ENCODE measurements around the gene LZTFL1.

Gene LZTFL1, protein sequence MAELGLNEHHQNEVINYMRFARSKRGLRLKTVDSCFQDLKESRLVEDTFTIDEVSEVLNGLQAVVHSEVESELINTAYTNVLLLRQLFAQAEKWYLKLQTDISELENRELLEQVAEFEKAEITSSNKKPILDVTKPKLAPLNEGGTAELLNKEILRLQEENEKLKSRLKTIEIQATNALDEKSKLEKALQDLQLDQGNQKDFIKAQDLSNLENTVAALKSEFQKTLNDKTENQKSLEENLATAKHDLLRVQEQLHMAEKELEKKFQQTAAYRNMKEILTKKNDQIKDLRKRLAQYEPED

DNA sequence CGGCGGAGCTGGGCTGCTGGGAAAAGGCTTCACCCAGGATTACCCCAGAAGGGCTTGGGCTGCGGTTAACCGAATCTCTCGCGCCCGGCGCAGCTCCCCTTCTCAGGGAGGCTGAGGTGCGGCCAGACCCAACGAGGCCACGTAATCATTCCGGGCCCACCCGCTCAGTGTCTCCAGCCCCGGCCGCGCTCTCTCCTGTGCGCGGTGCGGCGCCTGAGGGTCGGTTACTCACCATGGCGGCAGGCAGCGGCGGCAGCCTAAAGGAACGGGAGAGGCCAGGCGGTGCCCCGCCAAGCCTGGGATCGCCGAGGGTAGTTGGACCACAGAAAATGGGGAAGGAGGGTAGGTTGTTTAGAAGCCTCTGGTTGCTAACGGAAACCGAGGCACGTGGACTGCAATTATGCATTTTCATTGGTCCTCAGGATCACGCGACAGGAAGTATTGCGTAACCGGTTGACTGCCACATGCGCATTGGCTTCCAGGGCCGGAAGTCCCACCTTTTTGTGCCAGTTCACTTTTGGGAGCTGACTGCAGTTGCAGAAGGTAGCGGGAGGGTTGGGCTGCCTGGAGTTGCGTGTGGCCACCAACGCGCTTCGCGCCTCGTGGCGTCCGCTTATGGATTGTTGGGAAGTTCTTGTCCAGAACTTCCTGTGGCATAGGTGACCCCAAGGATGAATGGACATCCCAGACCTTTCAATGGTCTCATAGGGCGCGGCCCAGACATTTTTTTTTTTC lies at the start of gene LZTFL1:
TSS of gene LZTFL1 (minus strand) at position 363 of the 735 bp plus-strand sequence. CDS start at position 235, 128 bp downstream.
- DNase-seq: peak; percentile 94

DNA sequence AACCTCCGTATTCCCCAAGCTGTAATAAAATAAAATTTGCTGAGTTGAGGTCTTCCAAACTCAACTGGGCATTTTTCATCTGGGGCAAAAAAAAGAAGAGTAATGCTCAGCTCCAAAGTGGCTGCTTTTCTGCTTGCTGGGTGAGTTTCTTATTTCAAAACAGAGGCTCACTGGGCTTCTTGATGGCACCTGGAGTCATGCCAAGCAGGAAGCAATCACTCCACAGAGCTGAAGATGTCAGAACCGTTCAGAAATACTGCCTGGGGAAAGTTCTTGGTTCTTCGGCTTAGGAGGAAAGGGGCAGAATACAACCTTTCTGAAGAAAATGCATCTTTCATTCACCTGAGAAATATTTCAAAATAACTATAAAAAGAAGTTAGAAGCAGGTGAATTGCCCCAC lies 48.5 kb upstream of the LZTFL1 start:
- DNase-seq: no peak

DNA sequence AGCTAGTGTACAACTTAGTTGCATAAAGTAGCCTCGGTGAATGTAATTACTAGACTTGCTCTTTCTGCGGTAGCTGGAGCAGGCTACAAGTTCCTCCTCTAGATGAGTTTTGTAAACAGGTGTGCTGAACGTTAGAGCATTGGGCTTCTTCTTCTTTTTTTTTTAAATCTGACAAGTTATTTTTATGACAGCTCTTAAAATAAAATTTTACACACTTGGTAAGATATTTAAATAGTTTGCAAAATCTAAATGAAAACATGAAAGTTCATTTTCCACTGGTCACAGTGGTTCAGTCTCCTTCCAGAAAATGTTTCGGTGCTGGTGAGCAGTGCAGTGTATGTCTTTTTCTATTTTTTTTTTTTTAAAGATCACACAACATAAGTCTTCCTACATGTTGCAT lies 47.4 kb upstream of the LZTFL1 start:
- no peak for DNase-seq

DNA sequence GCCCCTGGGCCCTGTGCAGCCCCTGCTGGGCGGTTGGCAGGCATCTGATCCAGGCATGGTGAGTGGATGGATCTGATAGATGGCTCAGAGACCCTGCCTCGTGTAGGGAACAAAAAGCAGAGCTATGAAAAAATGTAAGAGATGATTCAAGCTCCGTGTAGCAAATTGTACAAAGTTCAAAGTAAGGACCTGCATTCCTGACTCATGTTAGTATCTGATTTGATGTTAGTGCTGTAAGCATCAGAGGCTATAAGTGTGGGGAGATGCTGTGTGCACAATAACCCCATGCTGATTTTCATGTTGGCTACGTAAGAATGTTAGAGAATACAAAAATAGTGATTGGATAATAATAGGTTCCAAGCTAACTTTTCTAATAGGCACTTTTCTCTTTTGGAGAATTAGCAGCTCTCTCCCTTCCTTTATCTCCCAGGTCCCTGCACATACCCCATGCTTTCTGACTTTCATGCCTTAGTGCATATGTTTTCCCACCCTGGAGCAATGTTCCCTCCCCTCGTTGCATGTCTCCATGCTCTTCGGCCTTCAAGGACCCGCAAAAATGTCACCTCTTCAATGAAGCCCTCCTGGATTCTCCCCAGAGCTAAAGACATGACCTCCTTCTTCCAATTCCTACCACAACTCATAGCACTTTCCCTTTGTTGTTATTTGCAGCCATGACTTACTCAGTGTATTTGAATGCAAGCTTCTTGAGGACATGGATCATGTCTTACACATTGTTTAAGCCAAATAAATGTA lies 46.0 kb upstream of the LZTFL1 start:
- DNase-seq: no peak

DNA sequence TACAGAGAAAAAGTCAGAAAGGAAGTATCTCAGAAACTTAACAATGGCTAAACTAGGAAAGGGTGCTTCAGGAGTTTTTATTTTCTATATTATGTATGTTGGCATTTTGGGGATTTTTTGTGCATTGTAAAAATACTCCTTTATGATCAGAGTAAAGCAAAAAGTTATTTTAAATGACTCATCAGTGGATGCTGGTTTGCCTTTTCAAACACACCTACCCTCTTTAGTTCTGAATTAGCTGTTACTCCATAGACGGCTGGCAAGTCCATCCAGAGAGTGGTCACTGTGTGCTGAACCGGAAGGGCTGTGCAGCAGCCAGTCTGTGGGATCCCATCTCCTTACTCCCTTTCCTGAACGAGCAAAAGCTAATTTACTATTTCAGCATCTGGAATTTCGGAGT lies 45.4 kb upstream of the LZTFL1 start:
- no peak for DNase-seq

DNA sequence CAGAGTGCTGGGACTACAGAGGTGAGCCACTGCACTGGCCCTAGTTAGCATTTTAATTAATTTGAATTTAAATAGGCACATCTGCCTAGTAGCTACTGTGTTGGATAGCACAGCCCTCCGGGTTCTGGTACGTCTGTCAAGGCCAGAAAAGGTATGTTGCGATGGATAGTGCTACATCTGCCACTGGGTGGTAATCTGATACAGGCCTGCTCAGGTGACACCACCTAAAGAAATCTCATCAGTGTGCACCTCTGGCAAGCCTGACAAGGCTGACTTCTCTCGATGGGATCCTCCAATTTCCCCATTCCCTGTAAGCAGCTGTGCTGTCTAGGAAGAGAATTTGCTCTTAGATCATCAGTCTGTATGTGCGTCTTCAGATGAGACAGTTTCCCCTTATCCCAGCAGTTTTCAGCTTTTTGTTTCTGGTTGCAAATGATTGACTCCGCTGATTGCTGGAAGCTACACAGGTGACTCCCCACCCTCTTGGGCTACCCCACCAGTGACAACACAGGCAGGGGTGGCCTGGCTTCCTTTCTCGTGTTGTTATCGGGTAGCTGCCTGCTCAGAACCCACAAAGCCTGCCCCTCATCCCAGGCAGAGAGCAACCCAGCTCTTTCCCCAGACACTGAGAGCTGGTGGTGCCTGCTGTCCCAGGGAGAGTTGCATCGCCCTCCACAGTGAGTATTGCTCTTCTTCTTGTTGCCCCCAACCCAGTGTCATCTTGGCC lies 44.2 kb upstream of the LZTFL1 start, which contains the start of gene CCR9:
TSS of gene CCR9 (plus strand) at position 565 of the 727 bp plus-strand sequence. CDS start 8,391 bp downstream, outside the sequence.
- DNase-seq: no peak

DNA sequence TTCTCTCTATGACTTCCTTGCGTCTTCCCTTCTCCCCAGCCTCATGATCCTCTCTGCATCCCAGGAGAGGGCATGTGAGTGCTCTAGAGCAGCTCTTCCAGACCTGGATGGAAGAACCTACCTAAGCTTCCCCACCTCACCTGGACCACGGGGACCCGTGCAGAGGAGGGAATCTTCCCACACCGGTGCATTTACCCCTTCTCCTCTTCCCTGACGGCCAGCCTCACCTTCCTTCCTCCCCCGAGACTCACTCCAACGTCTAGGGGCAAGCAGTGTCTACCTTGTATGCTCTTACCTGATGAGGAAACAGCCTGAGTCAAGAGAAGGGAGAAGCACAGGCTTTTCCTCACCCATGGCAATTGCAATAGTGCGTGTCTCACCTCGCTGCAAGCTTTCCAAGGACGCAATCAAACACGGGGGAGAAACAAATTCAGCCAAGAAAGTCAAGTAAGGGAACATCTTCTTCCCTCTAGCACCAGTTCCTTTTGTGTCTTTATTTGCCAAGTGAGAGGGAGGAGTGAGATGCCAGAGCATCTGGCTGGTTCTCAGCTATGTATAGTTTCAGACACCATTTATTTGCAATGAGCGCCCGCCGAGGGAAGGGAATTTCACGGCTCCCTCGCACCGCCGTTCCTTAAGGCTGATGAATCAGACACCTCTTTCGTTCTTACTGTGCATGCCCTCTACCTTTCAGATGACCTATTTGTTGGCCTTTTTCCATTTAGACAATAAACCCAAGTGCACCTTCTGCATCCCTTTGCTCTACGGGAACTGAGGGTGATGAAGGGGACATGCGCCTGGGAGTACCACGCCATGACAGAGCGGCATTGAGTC lies 42.7 kb upstream of the LZTFL1 start:
- no peak for DNase-seq

DNA sequence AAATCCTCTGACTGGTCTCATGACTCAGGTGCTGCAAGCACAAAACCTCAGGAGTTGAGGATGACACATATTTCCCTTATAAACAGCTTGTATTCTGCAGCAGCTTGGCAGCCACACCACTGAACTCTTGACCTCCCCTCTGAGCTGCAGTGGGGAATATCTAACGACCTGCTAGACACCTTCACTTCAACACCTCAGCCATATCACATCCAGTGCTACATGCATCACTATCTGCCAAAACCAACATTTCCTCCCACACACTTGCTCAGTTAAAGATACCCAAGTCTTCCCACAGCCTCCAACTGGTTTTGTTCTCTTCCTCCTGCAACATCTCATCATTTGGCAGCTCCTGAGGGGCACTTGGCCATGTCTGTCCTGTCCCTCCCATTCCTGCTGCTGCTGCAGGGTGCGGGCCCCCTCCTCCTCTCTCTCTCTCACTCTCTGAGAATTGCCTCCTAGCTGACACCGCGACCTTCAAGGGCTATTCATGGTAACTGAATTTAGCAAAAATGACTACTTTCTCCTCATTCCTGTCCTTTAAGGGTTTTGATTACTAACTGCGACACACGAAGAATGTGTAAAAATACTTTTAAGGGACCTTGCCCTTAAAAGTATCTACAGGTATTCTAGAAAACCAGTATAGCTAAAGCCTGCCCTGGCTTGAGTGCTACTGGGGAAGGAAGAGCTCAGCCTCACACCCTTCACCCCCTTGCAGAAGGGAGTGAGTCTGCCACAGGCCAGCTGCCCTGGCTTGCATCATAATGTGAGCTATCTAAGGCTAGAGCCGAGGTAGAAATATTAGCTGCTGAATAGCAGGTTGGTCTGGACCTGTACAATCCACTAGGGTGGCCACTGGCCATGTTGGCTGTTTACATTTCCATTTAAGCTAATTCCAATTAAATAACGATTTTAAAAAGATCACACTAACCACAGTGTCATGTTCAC lies 39.4 kb upstream of the LZTFL1 start:
- DNase-seq: no peak

DNA sequence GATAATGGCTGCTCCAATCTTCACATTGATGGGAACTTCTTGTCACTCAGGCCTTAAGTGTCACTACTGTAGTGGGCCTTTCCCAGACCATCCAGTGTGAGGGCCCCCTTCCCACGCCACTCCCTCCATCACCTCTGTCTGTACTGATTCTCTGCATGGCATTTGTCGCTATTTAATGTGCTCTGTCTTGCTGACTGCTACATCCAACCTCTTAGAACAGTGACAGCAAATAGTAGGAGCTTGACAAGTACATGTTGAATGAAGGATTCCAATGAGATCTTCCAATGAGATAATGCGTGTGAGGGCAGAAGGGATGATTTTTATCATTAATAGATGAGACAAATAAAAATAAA lies 38.8 kb upstream of the LZTFL1 start:
- DNase-seq: no peak

DNA sequence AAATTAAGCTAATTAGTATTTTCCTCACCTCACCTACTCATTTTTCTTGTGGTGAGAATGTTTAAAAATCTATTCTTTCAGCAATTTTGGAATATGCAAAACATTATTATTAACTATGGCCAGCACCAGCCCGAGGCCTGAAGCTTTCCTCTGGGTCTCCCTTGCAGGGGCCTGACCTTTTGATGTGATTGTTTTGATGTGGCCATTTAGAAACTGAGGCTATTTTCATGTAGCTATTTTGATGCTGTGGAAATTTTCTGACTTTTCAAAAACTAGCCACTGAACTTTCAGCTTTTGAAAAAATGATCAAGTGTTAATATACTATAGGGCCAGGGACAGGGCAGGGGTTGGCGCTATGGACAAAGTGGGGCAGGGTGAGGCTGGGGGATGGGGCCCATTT lies 36.2 kb upstream of the LZTFL1 start:
- DNase-seq: no peak

DNA sequence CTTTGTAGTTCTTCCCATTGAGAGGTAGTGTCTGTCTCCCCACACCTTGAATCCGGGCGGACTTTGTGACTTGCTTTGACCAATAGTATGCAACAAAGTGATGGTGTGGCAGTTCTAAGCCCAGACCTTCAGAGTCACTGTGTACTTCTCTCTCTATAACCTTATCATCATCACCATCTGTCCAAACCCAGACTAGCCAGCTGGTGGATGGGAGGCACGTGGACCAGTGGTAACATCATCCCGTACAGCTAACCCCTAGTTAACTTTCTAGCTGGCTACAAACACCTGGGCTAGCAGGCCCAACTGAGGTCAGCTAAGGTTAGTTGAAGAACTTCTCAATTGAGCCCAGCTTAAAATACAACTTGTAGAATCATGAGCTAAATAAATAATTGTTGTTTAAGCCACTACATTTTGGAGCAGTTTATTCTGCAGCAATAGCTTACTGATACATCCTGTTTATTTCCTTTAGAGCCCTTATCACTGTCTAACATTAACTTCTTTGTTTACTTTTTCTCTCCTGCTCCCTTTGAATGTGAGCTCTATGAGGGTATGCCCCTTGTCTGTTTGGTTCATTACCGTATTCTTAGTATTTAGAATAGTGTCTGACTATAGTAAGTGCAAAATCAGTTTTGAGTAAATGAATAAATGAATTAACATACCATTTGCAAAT lies 32.9 kb upstream of the LZTFL1 start:
- no peak for DNase-seq

DNA sequence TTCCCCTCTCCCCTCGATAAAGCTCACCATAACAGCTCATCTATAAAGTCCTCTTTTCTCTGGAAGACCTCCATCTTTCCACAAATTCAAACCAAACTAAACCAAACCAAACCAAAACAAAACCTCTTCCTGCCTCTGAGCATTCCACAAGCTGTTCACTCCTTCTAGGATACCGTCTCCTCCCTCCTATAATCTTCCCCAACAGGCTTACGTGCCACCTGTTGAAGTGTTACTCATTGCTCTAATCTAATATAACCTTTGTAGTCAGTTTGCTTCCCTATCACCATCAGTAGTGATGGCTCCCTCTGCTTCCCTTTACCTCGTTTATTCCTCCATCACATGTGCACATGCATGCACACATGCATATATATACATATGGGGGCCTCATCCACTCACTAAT lies 31.7 kb upstream of the LZTFL1 start:
- DNase-seq: no peak

DNA sequence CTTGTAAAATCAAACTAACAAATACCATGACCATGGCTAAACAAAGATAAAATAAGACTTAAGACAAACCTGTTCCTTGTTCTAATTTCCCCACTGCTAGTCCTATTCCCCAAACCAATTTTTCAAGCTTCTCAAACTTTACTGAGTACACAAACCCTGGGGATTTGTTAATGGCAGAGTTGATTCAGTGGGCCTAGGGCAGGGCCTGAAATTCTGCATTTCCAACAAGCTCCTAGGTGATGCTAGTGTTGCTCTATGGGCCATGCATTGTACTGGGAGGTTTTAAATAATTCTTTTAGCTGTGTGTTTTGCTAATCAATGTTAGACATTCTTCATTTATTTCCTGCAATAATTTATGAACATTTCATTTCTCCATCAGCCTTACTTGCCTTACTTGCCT lies 31.1 kb upstream of the LZTFL1 start:
- DNase-seq: no peak

DNA sequence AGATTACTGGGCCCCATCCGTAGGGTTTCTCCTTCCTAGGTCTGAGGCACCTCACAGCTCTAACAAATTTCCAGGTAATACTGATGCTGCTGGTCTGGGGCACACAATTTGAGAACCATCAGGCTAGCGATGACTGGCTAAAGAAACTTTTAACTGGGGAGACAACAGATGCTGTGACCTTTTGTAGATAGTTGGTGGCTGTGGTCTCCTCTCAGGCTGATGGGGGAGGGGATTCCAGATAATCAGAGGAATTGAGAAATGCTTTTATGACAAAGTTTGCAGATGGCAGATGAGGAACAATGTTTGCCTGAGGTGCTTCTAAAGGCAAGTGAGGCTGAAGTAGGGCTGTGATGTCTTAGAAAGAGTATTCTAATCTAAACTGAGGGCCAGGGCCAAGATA lies 30.6 kb upstream of the LZTFL1 start:
- DNase-seq: no peak

DNA sequence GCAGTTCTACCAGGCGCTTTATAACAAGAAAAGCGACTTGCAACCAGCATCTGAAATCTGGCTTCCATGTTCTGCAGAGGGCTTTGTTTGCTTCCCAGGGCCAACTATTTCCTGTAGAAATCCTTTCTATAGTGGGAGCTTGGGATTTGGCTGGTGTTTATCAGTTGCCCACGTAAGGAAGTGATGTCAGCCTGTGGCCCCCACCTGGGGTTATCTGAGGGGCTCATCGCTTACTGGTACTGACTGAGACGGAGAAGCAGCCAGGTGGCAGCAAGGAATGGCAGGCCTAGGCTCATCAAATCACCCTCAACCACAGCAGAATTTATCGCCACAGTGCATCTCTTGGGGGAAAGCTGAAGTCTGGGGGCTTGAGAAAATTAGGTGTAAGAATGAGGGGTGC lies 29.9 kb upstream of the LZTFL1 start:
- DNase-seq: no peak

DNA sequence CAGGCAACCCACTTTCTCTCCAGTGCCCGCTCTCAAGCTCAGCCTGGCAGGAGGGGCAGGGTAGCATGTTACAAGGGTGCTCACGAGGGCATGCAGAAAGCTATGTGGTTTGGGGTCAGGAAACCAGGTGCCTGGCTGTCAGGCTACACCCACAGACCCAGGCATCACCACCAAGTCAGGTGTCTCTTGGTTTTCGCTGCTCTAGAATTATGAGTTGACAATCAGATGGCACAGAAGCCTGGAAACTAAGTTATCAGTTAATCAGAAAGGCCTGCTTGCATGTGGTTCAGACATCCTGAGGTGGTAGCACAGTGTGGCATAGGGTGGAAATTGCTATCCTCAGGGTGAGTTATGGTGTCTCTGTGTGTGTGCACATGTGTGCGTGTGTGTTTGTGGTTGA lies 28.2 kb upstream of the LZTFL1 start:
- DNase-seq: no peak

DNA sequence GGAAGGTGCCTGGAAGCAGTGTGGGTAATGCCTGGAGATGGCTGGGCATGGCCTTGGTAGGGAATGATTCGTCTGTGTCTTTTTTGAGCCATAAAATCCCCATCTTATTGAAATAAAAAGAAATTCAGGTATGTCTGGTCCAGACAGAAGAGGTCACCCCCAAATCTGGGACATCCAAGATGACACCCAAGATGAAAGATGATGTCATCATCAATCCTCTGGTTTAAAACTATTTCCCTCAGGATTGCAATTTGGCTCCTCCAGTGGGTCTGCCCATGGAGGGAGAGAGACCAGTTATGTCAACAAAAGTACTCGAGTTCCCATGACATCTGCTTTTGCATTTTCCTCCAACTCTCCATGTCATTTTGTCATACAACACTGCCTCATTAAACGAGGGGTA lies 27.7 kb upstream of the LZTFL1 start:
- no peak for DNase-seq

DNA sequence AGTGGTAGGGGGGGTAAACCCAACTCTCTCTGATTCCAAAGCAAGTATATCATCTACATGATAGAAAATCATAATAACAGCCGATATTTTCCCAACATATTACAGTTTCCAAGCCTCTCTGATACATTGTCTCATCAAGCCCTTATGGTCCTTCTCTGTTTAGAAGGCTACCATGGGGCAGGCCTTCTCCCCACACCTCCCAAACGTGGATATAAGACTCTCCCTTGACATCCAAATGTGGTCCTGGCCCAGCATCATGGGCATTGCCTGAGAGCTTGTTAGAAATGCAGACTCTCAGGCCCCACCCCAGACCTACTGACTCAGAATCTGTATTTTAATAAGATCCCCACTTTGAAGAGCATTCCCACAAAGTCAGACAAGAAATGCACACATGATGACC lies 26.7 kb upstream of the LZTFL1 start:
- no peak for DNase-seq

DNA sequence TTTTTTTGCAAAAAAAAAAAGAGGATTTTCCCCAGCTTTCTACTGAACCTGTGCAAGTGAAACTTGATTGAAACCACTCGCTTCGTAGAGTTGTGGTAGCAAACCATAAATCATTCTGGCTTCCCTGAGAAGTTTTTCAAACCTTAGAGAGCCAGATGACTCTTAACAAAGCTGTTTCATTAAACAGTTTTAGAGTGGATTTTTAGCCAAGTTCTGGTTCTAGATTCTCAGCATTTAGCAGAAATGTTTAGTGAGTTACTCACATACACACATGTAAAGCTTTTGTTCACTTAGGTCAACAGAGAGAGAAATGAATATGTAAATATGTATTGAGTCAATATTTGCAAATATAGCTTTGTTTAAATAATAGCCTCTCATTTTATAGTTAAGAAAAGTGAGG lies 26.3 kb upstream of the LZTFL1 start:
- DNase-seq: no peak

DNA sequence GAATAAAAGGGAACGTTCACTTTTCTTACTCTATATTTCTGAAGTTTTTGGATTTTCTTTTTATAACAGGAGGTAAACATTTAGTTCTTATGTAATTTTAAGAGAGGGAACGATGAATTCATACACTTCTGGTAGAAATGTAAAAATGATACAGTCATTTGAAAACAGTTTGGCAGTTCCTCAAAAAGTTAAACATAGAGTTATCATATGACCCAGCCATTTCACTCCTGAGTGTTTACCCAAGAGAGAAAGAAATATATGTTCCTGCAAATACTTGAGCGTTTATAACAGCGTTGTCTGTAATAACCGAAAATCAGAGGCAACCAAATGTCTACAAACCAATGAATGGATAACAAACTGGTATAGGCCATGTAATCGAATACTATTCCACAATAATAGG lies 23.6 kb upstream of the LZTFL1 start:
- DNase-seq: no peak
